T-helper 2 cell treated with Interferon-gamma antibody and Interleukin-4, amounts not matched to agents 100 ng/mL and 5 ng/mL, for 36 hours (primary cell): ENCODE data around the gene LBHD1. TPM values are rescaled to one million over a fixed set of nuclear protein-coding genes. Genes with fewer than 3 reads are reported as not detected.
"Not testable (repeated sequence)": the region's sequence is repeated elsewhere in the genome, so short reads cannot be mapped to it uniquely, and the experiment has no call there.

Experiments used
- intact Hi-C: fragments of 100-400 bp; cut with micrococcal nuclease; formaldehyde crosslinking; loops from one replicate; pipeline ENCODE4 v1.15.1; 2023
- total RNA-seq: library from RNA; stranded (reverse); gene quantifications from 2 replicates; pipeline ENCODE4 v1.2.3, GENCODE V29; 2022

The LBHD1 gene
- total RNA-seq, 1 donor from 2014 or later, result 18.9 TPM

GRCh38 chr11:62622476-62623089, 49.5 kb downstream of the LBHD1 start:
- intact Hi-C loops, result loop anchor here (1.0 to 2.0 kb wide), 3 partner anchors 23 to 42 kb away; partner anchors contain the start of genes C11orf98, CSKMT and GANAB

GRCh38 chr11:62621567-62622470, 50.2 kb downstream of the LBHD1 start, which contains the start of gene B3GAT3:
B3GAT3 (minus strand) TSS chr11:62621986; CDS start chr11:62621947, 39 bp downstream.
- intact Hi-C loops, result loop anchor here (1.0 to 2.0 kb wide), 4 partner anchors 23 to 43 kb away; partner anchors contain the start of genes C11orf98, CSKMT, GANAB and TUT1

- intact Hi-C loops, result loop anchor here (2.0 kb wide), 1 partner anchor 30 kb away; the partner anchor contains the start of gene TUT1
Observed at GRCh38 chr11:62621027-62621566, 51.0 kb downstream of the LBHD1 start.

GRCh38 chr11:62616957-62617356, 55.1 kb downstream of the LBHD1 start:
- intact Hi-C loops, result not testable (repeated sequence)

GRCh38 chr11:62615521-62615920, 56.5 kb downstream of the LBHD1 start:
- intact Hi-C loops, result no loop called here

GRCh38 chr11:62614275-62614674, 57.8 kb downstream of the LBHD1 start:
- intact Hi-C loops, result loop anchor here (5.0 kb wide), 1 partner anchor 158 kb away; the partner anchor contains the start of gene TAF6L

GRCh38 chr11:62613291-62613778, 58.7 kb downstream of the LBHD1 start:
- intact Hi-C loops, result loop anchor here (2.0 to 5.0 kb wide), 3 partner anchors 39 to 159 kb away; partner anchors contain the start of genes C11orf98, CSKMT, INTS5 and TAF6L

Other genes starting within 250 kb of the LBHD1 start
- 288 and 291 TPM in 2 replicates for gene AHNAK, start 125.5 kb downstream of the LBHD1 start, total RNA-seq
- 1,326 and 1,342 TPM in 2 replicates for gene EEF1G, start 98.4 kb downstream of the LBHD1 start, total RNA-seq
- 26.4 and 30.9 TPM in 2 replicates for gene TUT1, start 80.7 kb downstream of the LBHD1 start, total RNA-seq
- 257 and 262 TPM in 2 replicates for gene MTA2, start 70.4 kb downstream of the LBHD1 start, total RNA-seq
- 126 and 133 TPM in 2 replicates for gene EML3, start 59.5 kb downstream of the LBHD1 start, total RNA-seq
- 0.95 and 1.0 TPM in 2 replicates for gene ROM1, start 59.0 kb downstream of the LBHD1 start, total RNA-seq
- gene B3GAT3, start 50.3 kb downstream of the LBHD1 start, total RNA-seq, result 65.4 and 69.3 TPM in 2 replicates
- gene GANAB, start 25.7 kb downstream of the LBHD1 start, total RNA-seq, result 275 and 283 TPM in 2 replicates
- gene INTS5, start 19.0 kb downstream of the LBHD1 start, total RNA-seq, result 31.0 and 31.8 TPM in 2 replicates
- gene C11orf98, start 7.1 kb downstream of the LBHD1 start, total RNA-seq, result 99.6 and 105 TPM in 2 replicates
- gene CSKMT, start 7.0 kb downstream of the LBHD1 start, total RNA-seq, result 21.3 and 24.7 TPM in 2 replicates
- gene UQCC3, start 594 bp downstream of the LBHD1 start, total RNA-seq, result 8.7 and 9.2 TPM in 2 replicates
- gene UBXN1, start 6.8 kb upstream of the LBHD1 start, total RNA-seq, result 113 and 119 TPM in 2 replicates
- 0.25 and 0.32 TPM in 2 replicates for gene LRRN4CL, start 17.3 kb upstream of the LBHD1 start, total RNA-seq
- gene BSCL2, start 35.2 kb upstream of the LBHD1 start, total RNA-seq, result 26.5 and 28.4 TPM in 2 replicates
- 0.30 TPM in 1 of 2 replicates, not detected in the other for gene GNG3, start 35.4 kb upstream of the LBHD1 start, total RNA-seq
- gene HNRNPUL2, start 55.2 kb upstream of the LBHD1 start, total RNA-seq, result 69.9 and 72.6 TPM in 2 replicates
- 37.0 and 39.9 TPM in 2 replicates for gene TTC9C, start 56.2 kb upstream of the LBHD1 start, total RNA-seq
- gene ZBTB3, start 81.9 kb upstream of the LBHD1 start, total RNA-seq, result 12.9 and 13.9 TPM in 2 replicates
- 101 and 104 TPM in 2 replicates for gene POLR2G, start 89.3 kb upstream of the LBHD1 start, total RNA-seq
- gene TAF6L, start 99.1 kb upstream of the LBHD1 start, total RNA-seq, result 21.6 and 21.9 TPM in 2 replicates
- 37.1 and 37.2 TPM in 2 replicates for gene TMEM179B, start 115.1 kb upstream of the LBHD1 start, total RNA-seq
- gene TMEM223, start 119.7 kb upstream of the LBHD1 start, total RNA-seq, result 19.6 and 19.8 TPM in 2 replicates
- 86.2 and 91.7 TPM in 2 replicates for gene NXF1, start 133.2 kb upstream of the LBHD1 start, total RNA-seq
- 39.4 and 39.8 TPM in 2 replicates for gene STX5, start 159.8 kb upstream of the LBHD1 start, total RNA-seq
- gene TEX54, start 160.6 kb upstream of the LBHD1 start, total RNA-seq, result 0.77 TPM in 1 of 2 replicates, not detected in the other
- gene WDR74, start 167.3 kb upstream of the LBHD1 start, total RNA-seq, result 77.5 and 81.6 TPM in 2 replicates
- gene SLC3A2, start 208.6 kb upstream of the LBHD1 start, total RNA-seq, result 163 TPM in 2 replicates
- gene CHRM1, start 249.1 kb upstream of the LBHD1 start, total RNA-seq, result not detected in 2 replicates